ENCODE results near the gene FOXO3.
A peak's percentile ranks its signal among the peaks of the same experiment; 100 is the strongest.

Gene FOXO3

DNA sequence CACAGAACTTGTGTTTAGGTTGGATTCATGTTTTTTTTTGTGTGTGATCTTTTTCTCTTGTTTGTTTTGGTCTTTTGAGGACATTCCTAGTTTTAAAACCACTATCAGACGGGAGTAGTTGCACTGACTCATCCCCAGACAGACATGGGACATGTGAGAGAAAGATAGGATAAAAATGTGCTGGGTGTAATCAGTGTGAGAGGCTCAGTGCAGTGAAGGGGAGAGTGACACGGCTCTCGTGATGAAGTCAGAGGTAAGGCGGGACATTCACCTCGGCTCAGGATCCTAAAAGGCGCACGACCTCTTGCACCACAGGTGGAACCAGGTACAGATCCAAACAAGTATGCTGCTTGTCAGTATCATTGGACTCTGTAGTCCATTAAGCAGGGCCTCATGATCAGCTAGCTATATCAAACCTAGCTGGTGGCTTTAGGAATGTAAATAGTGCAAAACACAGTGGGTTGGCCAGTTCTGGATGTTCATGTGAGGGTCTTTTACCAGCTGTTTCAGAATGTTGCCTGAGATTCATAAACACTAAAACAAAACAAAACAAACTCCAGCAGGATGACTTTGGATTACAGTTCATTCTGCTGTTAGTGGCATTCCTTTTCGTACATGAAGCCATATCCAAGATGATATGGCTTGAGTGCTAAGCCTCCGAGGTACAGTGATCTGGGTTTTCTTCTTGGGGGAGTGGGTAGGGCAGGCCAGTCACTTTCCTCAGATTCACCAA lies 18.0 kb downstream of the FOXO3 start:
- Mint-ChIP-seq H3K36me3 (ENCODE audit: low read depth) (peaks cover 14% of the 10 kb centered on the region), H3K27ac (peak overlapping the region; percentile 56), H3K9me3 (no peaks in the 10 kb centered on the region), H3K4me3 (no peak overlapping the region), H3K4me1 (ENCODE audit: low read depth) (peaks cover 83% of the 10 kb centered on the region), H3K27me3 (no peaks in the 10 kb centered on the region)
- no peak for DNase-seq

DNA sequence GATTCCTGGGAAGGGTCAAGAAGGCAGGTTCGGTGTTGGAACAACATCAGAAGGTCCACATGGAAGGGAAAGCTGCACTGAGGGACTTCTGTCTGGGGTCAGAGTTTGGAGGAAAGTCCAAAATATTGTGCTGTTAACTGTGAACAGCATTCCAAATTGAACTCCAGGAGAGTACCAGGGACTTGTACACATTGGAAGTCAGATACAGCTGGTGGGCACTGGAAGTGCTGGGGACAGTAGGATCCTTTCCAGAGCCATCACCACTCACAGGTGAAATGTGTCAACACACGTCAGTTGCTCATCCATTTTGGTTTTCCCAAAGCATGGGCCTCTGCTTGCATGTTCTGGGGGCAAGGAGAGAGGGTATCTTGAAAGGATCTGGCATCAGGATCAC lies 18.6 kb downstream of the FOXO3 start:
- H3K4me3 Mint-ChIP-seq: no peak overlapping the region
- H3K27me3 Mint-ChIP-seq: no peaks in the 10 kb centered on the region
- H3K4me1 Mint-ChIP-seq (ENCODE audit: low read depth): peaks cover 85% of the 10 kb centered on the region
- H3K36me3 Mint-ChIP-seq (ENCODE audit: low read depth): peaks cover 14% of the 10 kb centered on the region
- no peak for DNase-seq
- H3K9me3 Mint-ChIP-seq: no peaks in the 10 kb centered on the region
- peak overlapping the region; percentile 56 for H3K27ac Mint-ChIP-seq

DNA sequence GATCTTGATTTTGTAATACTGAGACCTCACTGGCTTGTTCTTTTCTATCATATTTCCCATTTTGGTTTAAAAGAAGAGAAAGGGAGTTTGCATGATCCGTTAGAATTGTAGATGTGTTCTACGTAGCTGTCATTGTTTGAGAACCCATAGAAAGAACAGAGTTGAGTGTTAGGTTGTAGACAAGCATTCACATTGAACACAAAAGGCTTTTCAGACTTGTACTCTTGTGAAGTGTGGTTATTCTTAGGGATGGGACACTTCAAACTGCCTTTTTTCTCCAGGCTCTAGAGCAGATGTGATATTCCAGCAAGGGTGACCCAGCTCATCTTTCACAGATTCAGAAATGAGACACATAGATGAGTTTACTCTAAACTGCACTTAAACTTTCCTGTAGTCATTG lies 19.9 kb downstream of the FOXO3 start:
- Mint-ChIP-seq H3K27ac (peak overlapping the region; percentile 50), H3K27me3 (no peaks in the 10 kb centered on the region), H3K36me3 (ENCODE audit: low read depth) (peaks cover 14% of the 10 kb centered on the region), H3K9me3 (no peaks in the 10 kb centered on the region), H3K4me3 (no peak overlapping the region), H3K4me1 (ENCODE audit: low read depth) (peaks cover 74% of the 10 kb centered on the region)
- no peak for DNase-seq

DNA sequence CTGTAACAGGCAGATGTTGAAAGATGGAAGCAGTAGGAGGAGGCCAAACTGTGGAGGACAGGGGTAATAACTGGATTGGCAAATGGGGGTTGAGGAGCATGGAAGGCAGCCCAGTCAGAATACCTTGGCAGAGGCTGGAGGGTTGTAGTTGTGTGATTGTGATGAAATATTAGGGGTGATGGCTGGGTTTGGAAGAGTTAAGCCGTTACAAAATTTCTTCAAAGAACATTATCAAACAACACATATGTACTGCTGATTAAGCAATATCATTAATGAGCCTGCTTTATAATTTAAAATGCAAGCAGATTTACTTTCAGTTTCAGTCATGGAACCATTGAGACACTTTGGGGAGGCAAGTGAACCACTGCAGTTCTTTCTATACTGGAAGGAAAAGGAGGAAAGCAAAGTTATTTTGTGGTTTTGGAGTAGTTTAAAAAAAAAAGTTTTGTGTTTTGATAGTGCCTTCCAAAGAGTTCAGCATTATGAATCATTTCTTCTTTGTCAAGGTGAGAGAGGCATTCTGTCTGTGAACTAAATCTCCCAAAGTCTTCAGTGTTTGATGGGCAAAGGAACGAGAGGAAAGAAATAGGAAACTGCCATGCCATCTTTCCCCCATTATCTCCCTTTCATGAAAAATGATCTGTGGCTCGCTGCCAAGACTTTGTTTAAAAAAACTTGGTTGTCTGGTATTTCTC lies 20.7 kb downstream of the FOXO3 start:
- no peak for DNase-seq

DNA sequence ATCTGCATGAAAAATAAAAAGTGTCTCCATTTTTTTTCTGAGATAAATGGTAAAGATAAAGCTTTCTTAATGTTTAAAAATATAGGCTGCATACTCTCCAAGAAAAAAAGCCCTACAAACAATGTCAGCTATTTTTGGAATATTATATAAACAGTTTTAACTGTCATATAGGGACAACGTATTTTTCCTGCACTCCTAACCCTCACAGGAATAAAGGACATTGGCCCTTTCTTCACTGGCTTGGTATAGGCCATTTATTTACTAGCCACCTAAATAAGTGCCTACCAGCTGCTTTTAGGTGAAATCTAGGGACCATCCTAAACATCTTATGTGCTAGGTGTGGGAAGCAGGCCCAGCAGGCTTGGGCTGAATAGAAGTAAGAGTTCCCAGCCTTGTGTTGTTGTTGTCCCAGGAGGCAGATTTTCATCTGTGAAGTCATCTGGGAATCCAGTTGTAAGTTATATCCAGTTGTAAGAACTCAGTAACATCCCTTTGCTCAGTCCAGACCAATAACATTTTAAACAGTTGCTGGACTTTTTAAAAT lies 21.3 kb downstream of the FOXO3 start:
- Mint-ChIP-seq H3K4me1 (ENCODE audit: low read depth) (peaks cover 68% of the 10 kb centered on the region), H3K9me3 (no peaks in the 10 kb centered on the region), H3K36me3 (ENCODE audit: low read depth) (peaks cover 14% of the 10 kb centered on the region), H3K4me3 (peak overlapping the region; percentile 16), H3K27ac (peak overlapping the region; percentile 50), H3K27me3 (no peaks in the 10 kb centered on the region)
- no peak for DNase-seq

More for the DNA sequence above, 20.7 kb downstream of the FOXO3 start:
- H3K27me3 Mint-ChIP-seq: no peaks in the 10 kb centered on the region
- peak overlapping the region; percentile 16 for H3K4me3 Mint-ChIP-seq
- peaks cover 72% of the 10 kb centered on the region for H3K4me1 Mint-ChIP-seq (ENCODE audit: low read depth)
- peaks cover 14% of the 10 kb centered on the region for H3K36me3 Mint-ChIP-seq (ENCODE audit: low read depth)
- no peaks in the 10 kb centered on the region for H3K9me3 Mint-ChIP-seq
- H3K27ac Mint-ChIP-seq: peak overlapping the region; percentile 50

DNA sequence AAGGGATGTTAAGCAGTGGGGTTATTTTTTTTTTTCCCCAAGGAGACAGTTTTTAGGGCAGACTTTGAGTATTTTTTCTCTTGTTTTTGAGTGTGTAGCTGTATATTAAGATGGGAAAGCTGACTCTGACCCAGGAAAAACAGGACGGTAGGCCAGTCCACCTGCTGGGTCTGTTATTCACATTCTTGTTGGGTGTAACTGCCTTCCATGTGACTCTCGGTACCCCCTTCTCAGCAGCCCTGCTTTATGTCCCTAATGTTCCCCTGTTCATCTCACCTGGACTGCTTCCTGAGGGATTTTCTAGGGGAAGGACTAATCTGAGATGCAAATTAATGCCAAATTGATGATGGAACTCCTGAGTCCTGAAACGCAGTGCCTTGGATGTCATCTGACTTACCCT lies 21.9 kb downstream of the FOXO3 start:
- Mint-ChIP-seq H3K36me3 (ENCODE audit: low read depth) (peaks cover 14% of the 10 kb centered on the region), H3K27ac (no peak overlapping the region), H3K4me1 (ENCODE audit: low read depth) (peaks cover 68% of the 10 kb centered on the region), H3K27me3 (no peaks in the 10 kb centered on the region), H3K9me3 (no peaks in the 10 kb centered on the region), H3K4me3 (no peak overlapping the region)
- DNase-seq: no peak

DNA sequence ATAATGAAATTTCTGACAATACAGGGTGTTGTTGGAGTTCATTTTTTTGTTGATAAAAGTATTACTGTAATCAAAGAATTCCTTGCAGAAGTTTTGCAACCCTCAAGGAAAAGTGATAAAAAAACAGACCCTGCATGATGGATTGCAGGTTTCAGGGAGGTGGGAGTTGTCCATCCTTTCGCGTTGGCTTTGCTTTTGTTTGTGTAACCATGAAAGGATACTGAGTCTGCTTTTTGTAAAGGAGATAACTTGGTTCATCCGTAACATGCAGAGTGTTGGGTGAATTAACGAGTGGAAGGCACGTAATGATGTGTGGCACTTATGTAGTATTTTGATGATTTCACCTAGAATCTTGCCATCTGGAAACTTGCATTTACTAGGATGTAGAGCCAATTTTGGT lies 23.6 kb downstream of the FOXO3 start:
- H3K27ac Mint-ChIP-seq: no peak overlapping the region
- H3K4me3 Mint-ChIP-seq: no peak overlapping the region
- DNase-seq: no peak
- H3K4me1 Mint-ChIP-seq (ENCODE audit: low read depth): peaks cover 69% of the 10 kb centered on the region
- H3K9me3 Mint-ChIP-seq: no peaks in the 10 kb centered on the region
- peaks cover under 1% of the 10 kb centered on the region for H3K36me3 Mint-ChIP-seq (ENCODE audit: low read depth)
- H3K27me3 Mint-ChIP-seq: no peaks in the 10 kb centered on the region

DNA sequence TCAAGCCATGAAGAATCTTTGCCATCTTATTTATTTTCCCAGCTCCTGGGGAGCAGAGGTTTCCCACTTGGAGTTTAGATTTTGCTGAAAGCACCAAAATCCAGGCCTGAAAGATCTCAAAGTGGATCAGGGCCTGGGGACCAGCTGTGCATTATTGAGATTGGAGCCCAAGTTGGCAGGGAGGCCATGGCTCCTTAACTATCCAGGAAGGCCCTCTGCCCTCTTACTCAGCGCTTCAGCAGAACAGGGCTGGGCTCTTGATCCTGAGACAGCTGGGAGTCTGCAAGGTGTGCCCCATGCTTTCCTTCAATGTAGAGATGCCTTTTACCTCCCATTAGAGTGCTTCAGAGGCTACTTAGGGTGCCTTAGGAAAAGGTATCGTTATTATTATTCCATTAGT lies 24.6 kb downstream of the FOXO3 start:
- Mint-ChIP-seq H3K27me3 (no peaks in the 10 kb centered on the region), H3K4me3 (no peak overlapping the region), H3K9me3 (no peaks in the 10 kb centered on the region), H3K27ac (no peak overlapping the region), H3K36me3 (ENCODE audit: low read depth) (peaks cover under 1% of the 10 kb centered on the region), H3K4me1 (ENCODE audit: low read depth) (peaks cover 73% of the 10 kb centered on the region)
- no peak for DNase-seq

DNA sequence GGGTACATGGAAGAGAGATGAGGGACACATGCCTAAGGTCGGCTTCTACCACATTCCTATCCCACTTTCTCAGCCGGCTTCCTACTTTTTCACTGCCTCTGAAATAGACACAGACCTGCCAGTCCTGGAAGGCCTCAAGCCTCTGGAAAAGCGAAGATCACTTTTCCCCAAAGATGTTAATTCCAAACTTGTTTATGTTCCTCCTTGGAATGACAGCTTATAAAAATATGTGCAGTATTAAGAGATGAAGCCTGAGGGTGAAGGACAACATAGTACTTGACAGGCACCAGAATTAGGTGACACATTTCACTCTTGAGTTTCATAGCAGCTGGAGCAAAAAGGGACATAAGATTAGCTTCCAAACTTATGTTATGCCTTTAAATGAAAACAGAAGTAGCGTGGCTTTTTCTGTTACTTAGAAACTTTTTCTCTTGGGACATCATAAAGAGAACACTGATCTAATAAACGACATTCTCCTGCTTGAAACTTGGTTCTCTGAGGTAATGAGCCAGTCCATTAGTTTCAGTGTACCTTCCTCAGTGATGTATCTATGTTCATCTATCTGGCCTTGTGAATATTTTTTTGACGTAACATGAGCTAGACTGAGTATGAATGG lies 25.3 kb downstream of the FOXO3 start:
- DNase-seq: no peak
- Mint-ChIP-seq H3K36me3 (ENCODE audit: low read depth) (peaks cover 2% of the 10 kb centered on the region), H3K27me3 (no peaks in the 10 kb centered on the region), H3K4me1 (ENCODE audit: low read depth) (peaks cover 73% of the 10 kb centered on the region), H3K27ac (no peak overlapping the region), H3K9me3 (no peaks in the 10 kb centered on the region), H3K4me3 (no peak overlapping the region)

DNA sequence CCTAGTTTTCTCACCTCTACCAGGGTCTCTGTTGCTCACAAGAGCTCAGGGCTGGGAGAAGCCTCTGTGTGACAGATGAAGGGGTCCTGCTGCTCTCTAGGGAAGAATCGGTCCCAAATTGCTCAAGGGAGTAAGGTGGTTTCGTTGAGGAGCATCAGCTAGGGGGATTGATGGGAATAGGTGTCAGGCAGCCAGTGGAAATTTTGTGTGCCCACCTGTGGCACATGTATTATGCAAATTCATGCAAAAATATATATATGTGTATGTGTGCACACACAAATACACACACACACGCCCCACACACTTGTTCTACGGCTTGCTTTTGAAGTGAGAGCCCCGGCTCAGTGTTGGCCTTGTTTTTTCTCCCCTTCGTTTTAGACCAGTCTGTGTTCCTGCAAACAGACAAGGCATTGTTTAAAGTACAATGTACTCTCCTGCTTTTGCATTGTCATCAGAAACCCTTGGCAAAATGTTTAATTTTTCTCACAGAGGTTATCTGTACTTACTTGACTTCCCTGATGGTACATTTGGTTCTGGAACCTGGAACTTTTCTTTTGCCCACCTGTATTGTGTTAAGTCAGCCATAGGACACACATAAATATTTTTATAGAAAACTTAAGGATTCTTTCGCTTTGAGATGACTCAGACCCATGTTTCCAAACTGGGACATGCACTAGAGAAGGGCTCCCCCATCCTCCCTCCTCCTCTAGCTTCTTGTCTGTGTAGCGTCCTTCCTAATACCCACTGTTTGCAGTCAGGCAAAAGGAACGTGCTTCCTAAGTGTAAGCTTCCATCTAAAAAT lies 26.7 kb downstream of the FOXO3 start:
- H3K4me1 Mint-ChIP-seq (ENCODE audit: low read depth): peaks cover 73% of the 10 kb centered on the region
- H3K4me3 Mint-ChIP-seq: no peak overlapping the region
- no peak for DNase-seq
- H3K27ac Mint-ChIP-seq: no peak overlapping the region
- no peaks in the 10 kb centered on the region for H3K9me3 Mint-ChIP-seq
- peaks cover 2% of the 10 kb centered on the region for H3K36me3 Mint-ChIP-seq (ENCODE audit: low read depth)
- no peaks in the 10 kb centered on the region for H3K27me3 Mint-ChIP-seq

DNA sequence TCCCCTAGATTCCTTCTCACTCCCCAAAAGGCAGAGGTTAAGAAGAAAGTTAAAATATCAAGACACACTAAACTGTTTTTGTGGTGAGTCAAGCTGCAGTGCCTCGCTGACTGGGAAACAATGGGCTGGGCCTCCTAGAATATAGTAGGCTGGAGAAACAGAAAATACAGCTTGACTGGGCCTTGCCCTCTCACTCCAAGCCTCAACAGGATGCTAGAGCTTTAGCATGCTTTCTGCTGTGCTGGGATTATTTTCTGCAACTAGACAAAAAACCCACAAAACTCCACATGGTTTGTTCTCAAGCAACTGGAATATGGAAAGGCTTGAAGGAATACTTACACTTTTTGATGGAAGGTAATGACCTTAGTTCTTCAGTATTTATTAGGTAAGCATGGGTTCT lies 27.9 kb downstream of the FOXO3 start:
- peak overlapping the region; percentile 58 for H3K27ac Mint-ChIP-seq
- no peaks in the 10 kb centered on the region for H3K9me3 Mint-ChIP-seq
- H3K27me3 Mint-ChIP-seq: no peaks in the 10 kb centered on the region
- peaks cover 70% of the 10 kb centered on the region for H3K4me1 Mint-ChIP-seq (ENCODE audit: low read depth)
- DNase-seq: no peak
- no peak overlapping the region for H3K4me3 Mint-ChIP-seq
- peaks cover 2% of the 10 kb centered on the region for H3K36me3 Mint-ChIP-seq (ENCODE audit: low read depth)

DNA sequence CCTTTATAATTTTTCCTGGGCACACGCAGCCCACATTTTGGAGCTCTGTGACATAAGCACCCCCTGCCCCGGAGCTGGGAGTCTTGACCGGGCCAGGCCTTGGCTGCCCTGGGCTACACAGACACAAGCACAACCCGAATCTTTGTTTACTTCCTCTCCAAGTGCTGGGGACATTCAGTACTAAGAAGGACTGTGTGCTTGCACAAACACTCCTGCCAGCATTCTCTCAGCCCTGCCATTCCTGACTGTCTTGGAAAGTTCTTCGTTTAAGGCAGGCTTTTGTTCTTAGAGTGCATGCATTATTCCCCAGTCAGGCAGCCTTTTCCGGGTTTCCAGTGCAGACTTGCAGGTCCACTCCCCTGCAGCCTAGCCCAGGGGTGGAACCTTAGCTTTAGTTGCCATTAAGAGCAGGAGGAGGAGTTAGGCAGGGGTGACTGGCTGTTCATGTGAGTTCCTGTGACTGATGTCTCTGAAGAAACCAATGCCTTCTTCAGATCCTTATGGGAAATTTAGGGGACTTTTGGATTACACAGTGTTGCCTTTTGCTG lies 28.6 kb downstream of the FOXO3 start:
- no peak for DNase-seq
- peak overlapping the region; percentile 15 for H3K27ac Mint-ChIP-seq
- no peaks in the 10 kb centered on the region for H3K27me3 Mint-ChIP-seq
- no peak overlapping the region for H3K4me3 Mint-ChIP-seq
- peaks cover 2% of the 10 kb centered on the region for H3K36me3 Mint-ChIP-seq (ENCODE audit: low read depth)
- no peaks in the 10 kb centered on the region for H3K9me3 Mint-ChIP-seq
- H3K4me1 Mint-ChIP-seq (ENCODE audit: low read depth): peaks cover 67% of the 10 kb centered on the region

DNA sequence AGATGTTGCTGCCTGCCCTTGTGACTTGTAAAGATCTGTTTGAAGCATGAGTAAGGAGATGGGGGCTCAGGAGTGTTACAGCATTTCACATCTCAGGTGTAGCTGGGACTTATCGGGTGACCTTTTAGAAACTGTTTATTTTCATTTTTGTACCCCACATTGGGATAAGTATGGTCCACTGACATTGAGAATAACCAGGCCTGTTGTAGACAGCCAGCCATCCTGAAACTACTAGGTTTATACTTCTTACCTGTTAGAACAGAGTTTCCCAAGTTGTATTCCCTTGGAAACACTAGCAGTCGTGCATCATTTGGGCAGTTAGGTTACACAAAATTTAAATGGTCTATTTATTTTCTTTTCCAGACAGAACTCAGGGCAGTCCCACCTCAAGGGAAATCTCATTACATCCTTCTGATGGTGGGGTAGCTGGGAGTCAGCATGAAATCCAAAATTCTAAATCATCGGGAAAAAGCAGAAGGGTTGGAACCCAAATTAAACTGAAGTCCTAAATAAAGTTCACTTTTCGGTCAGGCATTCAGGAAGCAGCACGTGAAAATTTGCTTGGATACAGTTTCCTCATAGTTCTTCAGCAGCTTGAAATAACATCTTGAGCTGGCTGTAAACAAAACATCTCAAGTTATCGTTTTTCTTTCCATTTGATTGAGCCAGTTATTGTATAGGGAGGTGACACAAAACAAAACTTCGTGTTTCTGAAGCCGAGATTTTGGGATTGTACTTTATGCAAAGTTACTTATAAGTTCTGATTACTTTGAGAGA lies 30.5 kb downstream of the FOXO3 start:
- no peak for DNase-seq
- Mint-ChIP-seq H3K27ac (no peak overlapping the region), H3K4me1 (ENCODE audit: low read depth) (peaks cover 72% of the 10 kb centered on the region)

More for the DNA sequence above, 30.5 kb downstream of the FOXO3 start:
- H3K27me3 Mint-ChIP-seq: no peaks in the 10 kb centered on the region
- H3K4me3 Mint-ChIP-seq: no peak overlapping the region
- peaks cover 2% of the 10 kb centered on the region for H3K36me3 Mint-ChIP-seq (ENCODE audit: low read depth)
- no peaks in the 10 kb centered on the region for H3K9me3 Mint-ChIP-seq

Measured in activated T-cell treated with anti-CD3 and anti-CD28 coated beads, Interleukin-2, amount 50 U/mL, for 24 hours (primary cell).